ENCODE data around the gene KLHL1. TPM values are rescaled to one million over a fixed set of nuclear protein-coding genes. Genes with fewer than 3 reads are reported as not detected.

The KLHL1 gene
- total and polyA plus RNA-seq, 9 of the 15 experiments (the other 6 are each of a cell fraction or from before 2014, with no cell fraction given), result not detected

- no peak overlapping the region for H3K4me3 ChIP-seq
Observed at GRCh38 chr13:70034286-70034685, 74.0 kb downstream of the KLHL1 start.

DNA sequence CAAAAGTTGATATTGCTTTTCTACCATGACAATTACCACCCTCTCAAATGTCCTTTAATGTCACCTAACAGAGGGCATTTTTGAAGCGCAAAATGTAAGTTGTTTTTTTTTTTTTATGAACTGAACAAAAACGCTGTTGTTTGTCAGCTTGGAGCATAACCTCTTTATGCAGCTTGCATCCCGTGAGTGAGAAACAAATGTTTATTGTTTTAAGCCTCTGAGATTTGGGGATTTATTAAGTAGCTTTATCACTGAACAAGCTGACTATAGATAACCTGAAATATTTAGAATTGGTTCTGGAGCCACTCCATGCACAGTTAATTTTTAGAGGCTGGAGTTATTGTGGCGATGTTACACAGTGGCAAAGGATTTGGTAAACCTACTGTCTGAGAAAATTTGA, 80.7 kb downstream of the KLHL1 start:
- Histone ChIP-seq H3K9me1 (ENCODE audit: control insufficient read depth, insufficient read depth, low read length) (no peaks in the 10 kb centered on the region), H3K9me3 (replicated peaks; ENCODE audit: control insufficient read depth, insufficient read depth, low read depth, low read length) (no peaks in the 10 kb centered on the region), H3K27ac (ENCODE audit: extremely low read depth, low read depth, low read length) (no peak overlapping the region), H3K9ac (ENCODE audit: insufficient read depth in 1 of 2, low read depth in 2 of 2, low read length in 2 of 2) (no peak overlapping the region), H3K4me3 (no peak overlapping the region), H4K20me1 (replicated peaks; ENCODE audit: control insufficient read depth, insufficient read depth, low read length) (no peaks in the 10 kb centered on the region), H3K36me3 (ENCODE audit: control insufficient read depth, insufficient read depth, low read length) (no peaks in the 10 kb centered on the region), H3K4me1 (replicated peaks in 1 of 2; ENCODE audit: control insufficient read depth in 2 of 2, insufficient read depth in 2 of 2, low read length in 2 of 2) (no peaks in the 10 kb centered on the region), H3K79me2 (ENCODE audit: control insufficient read depth, insufficient read depth, low read length) (no peaks in the 10 kb centered on the region), H2AFZ (ENCODE audit: low read depth, low read length) (no peak overlapping the region), H3K4me2 (ENCODE audit: insufficient read depth, low read length) (no peak overlapping the region), H3K27me3 (ENCODE audit: control insufficient read depth in 2 of 2, insufficient read depth in 2 of 2, low read length in 2 of 2) (no peaks in the 10 kb centered on the region)
- 2% methylated on average over 4 of the region's 4 CpGs for WGBS (ENCODE audit: insufficient coverage, low coverage, missing lambda C conversion rate)
- ATAC-seq (no peak), DNase-seq (ENCODE audit: extremely low read depth in 1 of 4, low spot score in 3 of 4) (no peak), FAIRE-seq (no peak)
- no peak for TF ChIP-seq ZNF384 (IDR thresholded peaks at IDR 0.05; ENCODE audit: low read depth, low read length)
- TF ChIP-seq ARID4B (CRISPR knock-in tag; IDR thresholded peaks at IDR 0.05), result no peak
- no peak for TF ChIP-seq HOMEZ (CRISPR knock-in tag; IDR thresholded peaks at IDR 0.05)
- in situ Hi-C loops (cut with MboI), result no loop called here
- intact Hi-C loops (cut with micrococcal nuclease), result no loop called here
- ChIA-PET CTCF (ENCODE audit: low intra/inter-chr PET ratio) (no interaction called here), POLR2A (no interaction called here)
- BruUV-seq (replicated peaks), result no TSS peak

More at GRCh38 chr13:70034286-70034685, 74.0 kb downstream of the KLHL1 start:
- H3K4me2 ChIP-seq (ENCODE audit: insufficient read depth, low read length), result no peak overlapping the region
- no peak overlapping the region for H2AFZ ChIP-seq (ENCODE audit: low read depth, low read length)
- intact Hi-C loops (cut with micrococcal nuclease), result no loop called here
- no TSS peak for BruUV-seq (replicated peaks)
- no peaks in the 10 kb centered on the region for H3K4me1 ChIP-seq (replicated peaks in 1 of 2; ENCODE audit: control insufficient read depth in 2 of 2, insufficient read depth in 2 of 2, low read length in 2 of 2)
- ChIA-PET POLR2A (no interaction called here), CTCF (ENCODE audit: low intra/inter-chr PET ratio) (no interaction called here)
- no peaks in the 10 kb centered on the region for H3K9me3 ChIP-seq (replicated peaks; ENCODE audit: control insufficient read depth, insufficient read depth, low read depth, low read length)
- H3K36me3 ChIP-seq (ENCODE audit: control insufficient read depth, insufficient read depth, low read length), result no peaks in the 10 kb centered on the region
- TF ChIP-seq FOXA3 (CRISPR knock-in tag; conservative IDR thresholded peaks at IDR 0.05 in 1 of 2, IDR thresholded peaks at IDR 0.05 in 1 of 2) (no peak), TAF9B (IDR thresholded peaks at IDR 0.05; ENCODE audit: partially characterized antibody) (no peak), ZNF511 (CRISPR knock-in tag; IDR thresholded peaks at IDR 0.05) (no peak), RFX1 (IDR thresholded peaks at IDR 0.05) (peak; percentile 44), GTF2A2 (tag; IDR thresholded peaks at IDR 0.05) (no peak), IRF2 (CRISPR knock-in tag; IDR thresholded peaks at IDR 0.05) (no peak), PHB2 (IDR thresholded peaks at IDR 0.05; ENCODE audit: low read depth) (no peak)
- H3K9ac ChIP-seq (ENCODE audit: insufficient read depth in 1 of 2, low read depth in 2 of 2, low read length in 2 of 2), result no peak overlapping the region
- no peak for ATAC-seq
- no peaks in the 10 kb centered on the region for H3K79me2 ChIP-seq (ENCODE audit: control insufficient read depth, insufficient read depth, low read length)
- no peak overlapping the region for H3K27ac ChIP-seq (ENCODE audit: extremely low read depth, low read depth, low read length)
- no peak for FAIRE-seq
- H4K20me1 ChIP-seq (replicated peaks; ENCODE audit: control insufficient read depth, insufficient read depth, low read length), result no peaks in the 10 kb centered on the region
- no peaks in the 10 kb centered on the region for H3K9me1 ChIP-seq (ENCODE audit: control insufficient read depth, insufficient read depth, low read length)
- DNase-seq (ENCODE audit: extremely low read depth in 1 of 4, low spot score in 3 of 4), result no peak
- no peaks in the 10 kb centered on the region for H3K27me3 ChIP-seq (ENCODE audit: control insufficient read depth in 2 of 2, insufficient read depth in 2 of 2, low read length in 2 of 2)
- in situ Hi-C loops (cut with MboI), result no loop called here
